Activated CD8-positive, alpha-beta memory T cell treated with anti-CD3 and anti-CD28 coated beads, Interleukin-2, amount 50 U/mL, for 24 hours (primary cell): Measurements from ENCODE around the gene MBNL2.

Experiments used
- DNase-seq: peaks from one replicate; pipeline ENCODE4 v3.0.0-alpha.2; 2020; ENCODE audit errors: extremely low read depth

MBNL2 gene

GRCh38 chr13:97381189-97381588 is 159.1 kb downstream of the MBNL2 start:
- no peak for DNase-seq

DNA sequence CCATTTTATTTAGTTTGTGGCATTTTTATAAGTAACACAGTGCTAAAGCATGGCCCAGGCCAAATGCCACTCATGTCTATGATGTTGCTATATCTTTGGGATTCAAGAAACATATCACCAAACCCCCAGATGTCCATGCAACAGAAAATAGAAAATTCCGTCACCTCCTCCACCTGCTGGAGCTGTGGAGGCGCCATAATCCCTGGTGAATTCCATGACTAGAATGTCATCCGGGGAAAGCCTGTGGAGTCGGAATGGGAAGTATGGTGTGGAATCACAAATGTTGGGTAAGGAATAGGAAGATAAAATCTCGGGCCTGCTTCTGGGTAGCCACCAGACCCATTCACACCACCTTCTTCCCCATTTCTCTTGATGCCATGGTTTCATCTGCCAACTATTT is 160.1 kb downstream of the MBNL2 start:
- no peak for DNase-seq

- DNase-seq, result no peak
These were observed 162.2 kb downstream of the MBNL2 start for GRCh38 chr13:97384371-97384770.

DNA sequence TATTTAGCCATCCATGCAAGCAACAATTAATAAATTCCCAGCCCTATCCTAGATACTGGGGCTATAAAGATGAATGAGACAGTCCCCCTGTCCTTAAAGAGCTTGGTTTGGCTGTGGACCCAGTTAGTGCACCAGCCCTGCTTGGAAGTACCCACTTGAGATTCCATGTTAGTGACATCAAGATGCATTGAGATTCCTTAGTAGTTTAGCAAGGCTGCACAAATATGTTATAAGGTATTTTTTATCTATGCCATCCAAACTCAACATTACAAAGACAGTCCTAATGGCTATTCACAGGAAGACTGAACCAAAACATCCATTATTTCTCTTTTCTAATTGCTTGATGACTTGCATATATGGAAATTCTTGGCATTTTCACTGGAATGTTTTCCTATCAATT is 163.0 kb downstream of the MBNL2 start:
- no peak for DNase-seq

DNA sequence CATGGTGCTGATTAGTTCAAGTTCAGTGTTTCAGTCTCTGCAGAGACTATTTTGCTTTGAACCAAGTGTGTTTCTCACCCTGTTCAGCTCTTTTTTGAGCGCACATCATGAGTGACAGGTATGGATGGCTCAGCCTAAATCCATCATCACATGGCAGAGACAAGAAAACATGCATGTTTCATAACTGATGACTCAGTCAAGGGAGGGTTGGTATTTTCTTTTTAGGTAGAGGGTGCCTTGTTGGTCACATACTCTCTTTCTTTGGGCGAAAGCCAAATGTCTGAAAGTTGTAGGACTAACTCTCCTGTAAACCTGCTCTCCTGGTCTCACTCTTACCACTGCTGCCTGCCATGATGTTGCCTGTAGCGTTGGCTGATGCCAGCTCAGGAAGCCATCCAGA is 163.7 kb downstream of the MBNL2 start:
- DNase-seq, result no peak

DNA sequence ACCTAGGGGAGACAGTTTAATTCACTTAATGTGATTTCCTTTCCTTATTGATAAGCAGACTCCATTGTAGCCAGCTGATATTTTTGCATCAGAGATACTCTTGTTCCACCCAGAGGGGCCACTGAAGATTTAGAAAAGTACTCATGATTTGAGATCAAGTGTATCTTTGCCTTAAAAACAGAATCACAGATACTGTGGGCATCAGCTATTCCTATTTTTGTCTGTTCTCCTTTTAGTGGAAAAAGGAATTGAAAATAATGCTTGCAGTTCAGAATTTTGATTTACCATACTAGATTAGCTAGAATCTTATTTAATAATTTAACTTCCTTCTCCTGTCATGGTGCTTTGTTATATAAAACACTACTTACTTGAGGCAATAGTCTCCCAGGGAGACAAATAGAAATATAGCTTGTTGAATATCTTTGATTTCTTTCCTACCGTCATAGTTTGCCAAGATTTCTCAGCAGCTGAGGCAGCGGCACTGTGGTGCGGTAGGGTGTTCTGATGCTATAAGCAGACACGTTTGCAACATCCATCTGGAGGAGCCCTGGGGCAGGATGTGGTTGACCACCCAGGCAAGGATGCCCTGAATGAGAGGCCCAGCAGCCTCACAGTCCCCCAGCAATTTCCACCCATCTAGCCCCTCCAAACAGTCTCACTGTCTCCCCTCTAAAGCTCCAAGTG is 164.8 kb downstream of the MBNL2 start:
- no peak for DNase-seq

- no peak for DNase-seq
These were observed 165.3 kb downstream of the MBNL2 start for GRCh38 chr13:97387485-97387839.

GRCh38 chr13:97387890-97388289 is 165.8 kb downstream of the MBNL2 start:
- no peak for DNase-seq

GRCh38 chr13:97388373-97388772 is 166.2 kb downstream of the MBNL2 start:
- DNase-seq, result no peak

GRCh38 chr13:97390941-97391600 is 168.9 kb downstream of the MBNL2 start:
- no peak for DNase-seq

DNA sequence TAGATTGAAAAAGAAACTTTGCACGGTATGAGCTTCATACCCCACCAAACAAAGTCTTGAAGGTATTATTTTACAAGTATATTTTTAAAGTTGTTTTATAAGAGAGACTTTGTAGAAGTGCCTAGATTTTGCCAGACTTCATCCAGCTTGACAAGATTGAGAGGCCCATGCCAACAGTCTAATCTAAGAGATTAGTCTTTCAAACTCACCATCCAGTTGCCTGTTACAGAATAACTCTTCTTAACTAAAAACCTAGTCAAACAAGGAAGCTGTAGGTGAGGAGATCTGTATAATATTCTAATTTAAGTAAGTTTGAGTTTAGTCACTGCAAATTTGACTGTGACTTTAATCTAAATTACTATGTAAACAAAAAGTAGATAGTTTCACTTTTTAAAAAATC is 169.9 kb downstream of the MBNL2 start:
- DNase-seq, result no peak

DNA sequence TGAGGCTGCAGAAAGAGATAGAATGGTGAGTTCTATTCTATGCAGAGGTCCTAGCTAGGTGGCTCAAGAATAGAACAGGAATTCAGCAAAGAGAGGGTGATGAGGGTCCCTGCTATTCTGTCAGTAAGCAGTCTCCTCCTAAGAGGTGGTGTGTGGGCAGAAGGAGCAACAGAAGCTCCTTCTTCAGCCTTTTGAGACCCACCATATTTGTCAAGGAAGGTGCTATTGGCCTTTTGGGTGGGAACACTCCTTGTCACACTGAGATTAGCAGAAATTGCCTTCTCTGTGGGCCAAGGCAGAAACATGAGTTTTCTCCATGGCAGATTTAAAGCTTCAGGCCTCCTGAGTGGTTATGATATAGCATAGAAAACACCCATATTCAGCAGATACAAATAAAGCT is 172.4 kb downstream of the MBNL2 start:
- DNase-seq, result no peak

- no peak for DNase-seq
These were observed 173.5 kb downstream of the MBNL2 start for GRCh38 chr13:97395447-97396136.

GRCh38 chr13:97397267-97397666 is 175.1 kb downstream of the MBNL2 start:
- DNase-seq, result no peak

- DNase-seq, result no peak
These were observed 179.3 kb downstream of the MBNL2 start for GRCh38 chr13:97401421-97401820.

- no peak for DNase-seq
These were observed 182.0 kb downstream of the MBNL2 start for GRCh38 chr13:97403893-97404750.

- no peak for DNase-seq
These were observed 185.4 kb downstream of the MBNL2 start for GRCh38 chr13:97407540-97407939.

DNA sequence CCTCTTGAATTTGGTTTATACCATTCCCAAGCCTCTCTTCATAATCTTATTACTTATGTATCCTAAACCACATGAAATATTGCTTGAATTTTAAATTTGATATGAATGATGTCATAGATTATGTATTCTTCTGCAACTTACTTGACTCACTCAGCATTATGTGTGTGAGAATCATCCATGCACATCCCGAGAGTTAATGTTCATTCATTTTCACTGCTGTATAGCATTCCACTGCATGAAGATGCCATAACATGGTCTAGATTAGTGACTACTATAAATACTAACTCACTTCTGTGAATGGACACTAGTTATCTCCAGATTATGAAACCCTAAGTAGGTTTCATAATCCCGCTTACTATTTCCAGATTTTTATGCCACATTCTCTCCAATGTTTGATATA is 186.8 kb downstream of the MBNL2 start:
- DNase-seq, result no peak

DNA sequence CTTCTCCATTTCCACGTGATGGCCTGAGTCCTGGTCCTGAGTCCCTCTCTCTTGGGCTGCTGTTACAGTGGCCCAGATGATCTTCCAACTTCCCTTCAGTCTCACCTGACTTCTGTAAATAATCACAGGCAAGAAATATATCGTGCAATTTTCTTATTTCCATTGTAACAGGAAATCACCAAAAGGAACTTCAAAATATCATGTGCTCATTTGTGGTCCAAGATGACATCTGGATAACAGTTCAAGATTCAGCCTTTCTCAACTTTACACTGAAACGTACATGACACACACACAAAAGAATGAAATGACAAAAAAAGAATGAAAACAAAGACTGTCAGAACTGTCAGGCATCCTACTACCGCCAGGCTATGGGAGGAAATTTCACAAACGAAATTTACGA is 189.9 kb downstream of the MBNL2 start:
- DNase-seq, result no peak

DNA sequence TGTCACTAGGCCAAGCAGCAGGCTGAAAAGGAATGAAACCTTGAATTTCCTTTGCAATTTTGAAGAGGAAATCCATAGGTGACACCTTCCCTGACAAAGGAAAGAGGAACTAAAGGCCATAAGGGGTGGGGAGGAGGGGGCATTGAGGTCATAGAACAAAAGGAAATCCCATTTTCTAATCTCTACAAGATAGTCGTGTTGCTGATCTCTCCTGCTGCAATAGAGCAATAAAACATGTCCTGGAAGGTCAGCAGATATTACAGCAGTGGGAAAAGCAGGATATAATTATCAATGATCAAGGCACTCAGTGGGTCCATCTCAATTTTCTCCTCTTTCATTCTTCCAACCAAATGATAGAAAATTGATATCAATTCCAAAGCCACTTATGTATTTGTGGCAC is 191.6 kb downstream of the MBNL2 start:
- no peak for DNase-seq

- DNase-seq, result no peak
These were observed 192.3 kb downstream of the MBNL2 start for GRCh38 chr13:97414392-97414791.

GRCh38 chr13:97417698-97418097 is 195.6 kb downstream of the MBNL2 start:
- no peak for DNase-seq
